Measurements from ENCODE around the gene DCTN2.
"Not testable (repeated sequence)": the region's sequence is repeated elsewhere in the genome, so short reads cannot be mapped to it uniquely, and the experiment has no call there.

DCTN2 gene

GRCh38 chr12:57515408-57515933 lies 31.5 kb downstream of the DCTN2 start:
- no peak for DNase-seq (ENCODE audit: low read depth)

GRCh38 chr12:57514720-57515407 lies 32.1 kb downstream of the DCTN2 start:
- DNase-seq (ENCODE audit: low read depth), result no peak

DNA sequence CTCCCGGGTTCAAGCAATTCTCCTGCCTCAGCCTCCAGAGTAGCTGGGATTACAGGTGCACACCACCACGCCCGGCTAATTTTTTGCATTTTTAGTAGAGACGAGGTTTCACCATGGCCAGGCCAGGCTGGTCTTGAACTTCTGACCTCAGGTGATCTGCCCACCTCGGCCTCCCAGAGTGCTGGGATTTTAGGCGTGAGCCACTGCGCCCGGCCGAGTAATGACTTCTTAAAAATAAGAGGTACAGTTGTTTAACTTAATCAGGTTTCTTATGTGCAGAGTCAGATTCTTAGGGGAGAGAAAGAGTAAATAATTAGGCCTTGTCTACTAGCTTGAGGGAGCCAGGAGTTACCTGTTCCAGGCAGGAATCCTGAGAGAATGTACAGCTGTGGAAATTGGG lies 32.7 kb downstream of the DCTN2 start:
- DNase-seq (ENCODE audit: low read depth), result not testable (repeated sequence)

GRCh38 chr12:57513677-57514076 lies 33.3 kb downstream of the DCTN2 start:
- DNase-seq (ENCODE audit: low read depth), result not testable (repeated sequence)

DNA sequence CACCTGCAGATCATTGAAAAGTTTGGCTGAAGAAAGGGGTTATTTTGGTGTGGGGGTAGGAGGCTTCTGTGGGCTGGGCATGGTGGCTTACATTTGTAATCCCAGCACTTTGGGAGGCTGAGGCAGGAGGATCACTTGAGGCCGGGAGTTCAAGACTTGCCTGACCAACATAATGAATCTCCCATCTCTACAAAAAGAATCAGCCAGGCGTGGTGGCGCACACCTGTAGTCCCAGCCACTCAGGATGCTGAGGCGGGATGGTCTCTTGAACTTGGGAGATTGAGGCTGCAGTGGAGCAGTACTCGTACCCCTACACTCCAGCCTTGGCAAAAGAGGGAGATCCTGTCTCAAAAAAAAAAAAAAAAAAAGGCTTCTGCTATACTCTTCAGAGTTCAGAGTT lies 33.7 kb downstream of the DCTN2 start:
- no peak for DNase-seq (ENCODE audit: low read depth)

DNA sequence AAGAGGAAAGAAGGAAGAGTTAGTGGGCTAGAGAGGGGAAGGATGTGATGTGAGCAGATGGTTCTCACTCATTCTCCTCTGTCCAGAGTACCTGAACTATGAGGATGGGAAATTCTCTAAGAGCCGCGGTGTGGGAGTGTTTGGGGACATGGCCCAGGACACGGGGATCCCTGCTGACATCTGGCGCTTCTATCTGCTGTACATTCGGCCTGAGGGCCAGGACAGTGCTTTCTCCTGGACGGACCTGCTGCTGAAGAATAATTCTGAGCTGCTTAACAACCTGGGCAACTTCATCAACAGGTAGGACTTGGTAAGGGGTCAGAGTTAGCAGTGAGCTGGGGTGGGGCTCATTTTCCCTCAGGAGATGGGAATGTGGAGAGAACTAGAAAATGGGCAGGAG lies 34.3 kb downstream of the DCTN2 start:
- no peak for DNase-seq (ENCODE audit: low read depth)

- DNase-seq (ENCODE audit: low read depth), result no peak
These were observed 35.2 kb downstream of the DCTN2 start for GRCh38 chr12:57511588-57512325.

- no peak for DNase-seq (ENCODE audit: low read depth)
These were observed 35.8 kb downstream of the DCTN2 start for GRCh38 chr12:57511161-57511560.

- DNase-seq (ENCODE audit: low read depth), result not testable (repeated sequence)
These were observed 39.2 kb downstream of the DCTN2 start for GRCh38 chr12:57507796-57508195.

GRCh38 chr12:57506541-57506940 lies 40.5 kb downstream of the DCTN2 start:
- not testable (repeated sequence) for DNase-seq (ENCODE audit: low read depth)

DNA sequence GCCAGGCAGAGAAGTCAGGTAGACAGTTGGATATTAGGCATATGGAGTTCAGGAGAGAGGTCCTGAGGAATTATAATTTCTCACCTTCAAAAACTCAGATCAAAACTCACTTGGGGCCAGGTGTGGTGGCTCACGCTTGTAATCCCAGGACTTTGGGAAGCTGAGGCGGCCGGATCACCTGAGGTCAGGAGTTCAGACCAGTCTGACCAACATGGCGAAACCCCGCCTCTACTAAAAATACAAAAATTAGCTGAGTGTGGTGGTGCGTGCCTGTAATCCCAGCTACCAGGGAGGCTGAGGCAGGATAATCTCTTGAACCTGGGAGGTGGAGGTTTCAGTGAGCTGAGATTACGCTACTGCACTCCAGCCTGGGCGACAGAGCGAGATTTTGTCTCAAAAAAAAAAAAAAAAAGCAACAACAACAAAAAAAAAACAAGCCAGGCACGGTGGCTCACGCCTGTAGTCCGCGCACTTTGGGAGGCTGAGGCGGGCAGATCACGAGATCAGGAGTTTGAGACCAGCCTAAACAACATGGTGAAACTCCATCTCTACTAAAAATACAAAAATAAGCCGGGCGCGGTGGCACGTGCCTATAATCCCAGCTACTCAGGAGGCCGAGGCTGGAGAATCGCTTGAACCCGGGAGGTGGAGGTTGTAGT lies 44.6 kb downstream of the DCTN2 start:
- not testable (repeated sequence) for DNase-seq (ENCODE audit: low read depth)

DNA sequence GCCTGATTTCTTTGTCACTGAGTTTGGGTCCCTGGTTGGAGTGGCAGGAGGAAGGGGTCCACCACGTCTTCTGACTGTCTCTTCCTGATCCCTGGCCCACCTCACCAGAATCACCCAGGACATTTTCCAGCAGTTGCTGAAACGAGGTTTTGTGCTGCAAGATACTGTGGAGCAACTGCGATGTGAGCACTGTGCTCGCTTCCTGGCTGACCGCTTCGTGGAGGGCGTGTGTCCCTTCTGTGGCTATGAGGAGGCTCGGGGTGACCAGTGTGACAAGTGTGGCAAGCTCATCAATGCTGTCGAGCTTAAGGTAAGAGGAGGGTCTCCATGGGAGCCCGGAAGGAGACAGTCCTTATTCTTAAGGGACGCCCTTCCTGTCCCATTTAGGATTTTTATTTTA lies 46.8 kb downstream of the DCTN2 start:
- DNase-seq (ENCODE audit: low read depth), result no peak

- DNase-seq (ENCODE audit: low read depth), result no peak
These were observed 48.4 kb downstream of the DCTN2 start for GRCh38 chr12:57498571-57498970.

DNA sequence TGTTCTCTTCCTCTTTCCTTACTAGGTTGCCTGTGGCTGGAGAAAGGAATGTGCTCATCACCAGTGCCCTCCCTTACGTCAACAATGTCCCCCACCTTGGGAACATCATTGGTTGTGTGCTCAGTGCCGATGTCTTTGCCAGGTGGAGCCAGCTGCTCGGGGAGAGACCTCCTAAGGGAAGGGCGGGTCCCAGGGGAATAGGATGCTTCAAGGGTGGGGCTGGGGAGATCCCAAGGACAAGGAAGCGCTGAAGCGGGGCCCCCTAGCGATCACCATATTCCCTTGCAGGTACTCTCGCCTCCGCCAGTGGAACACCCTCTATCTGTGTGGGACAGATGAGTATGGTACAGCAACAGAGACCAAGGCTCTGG lies 48.9 kb downstream of the DCTN2 start:
- no peak for DNase-seq (ENCODE audit: low read depth)

DNA sequence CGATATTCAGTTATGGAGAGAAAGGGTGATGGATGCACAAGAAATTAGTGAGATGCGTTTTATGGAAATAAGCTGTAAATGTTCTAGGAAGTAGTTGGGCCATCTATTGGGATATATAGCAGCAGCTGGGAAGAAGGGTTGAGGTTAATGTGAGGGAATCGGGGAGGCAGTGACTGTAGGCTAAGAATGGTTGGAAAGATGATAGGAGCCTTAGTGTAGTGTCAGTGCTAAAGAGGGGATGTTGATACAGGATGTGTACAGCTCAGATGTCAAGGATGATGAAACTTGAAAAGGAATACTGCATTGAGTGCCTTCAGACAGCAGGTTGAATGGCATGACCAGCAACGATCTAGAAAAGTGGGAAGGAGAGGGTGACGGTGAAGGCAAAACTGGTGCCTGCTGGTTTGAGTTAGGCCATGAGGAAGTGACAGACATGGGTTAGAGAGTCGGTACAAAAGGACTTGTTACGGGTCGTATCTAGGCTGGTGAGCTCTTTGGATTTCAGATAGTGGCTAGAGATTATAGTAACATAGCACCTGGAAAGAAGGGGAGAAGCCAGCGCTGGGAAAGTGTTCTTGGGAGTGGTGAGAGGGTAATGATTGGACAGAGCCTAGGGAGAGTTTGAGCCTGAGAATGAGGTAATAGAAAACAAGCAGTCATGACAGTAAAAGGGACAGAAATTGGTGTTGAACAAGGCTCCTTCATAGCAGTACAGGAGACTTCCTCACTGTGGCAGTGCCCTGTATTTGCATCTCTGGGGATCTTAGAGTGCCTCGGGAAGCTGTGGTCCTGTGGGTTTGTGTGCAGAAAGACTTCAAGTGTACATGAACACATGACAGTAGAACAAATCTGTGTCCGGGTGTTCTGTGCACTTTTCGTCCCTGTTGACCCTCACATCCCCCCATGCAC lies 49.5 kb downstream of the DCTN2 start:
- DNase-seq (ENCODE audit: low read depth), result no peak

DNA sequence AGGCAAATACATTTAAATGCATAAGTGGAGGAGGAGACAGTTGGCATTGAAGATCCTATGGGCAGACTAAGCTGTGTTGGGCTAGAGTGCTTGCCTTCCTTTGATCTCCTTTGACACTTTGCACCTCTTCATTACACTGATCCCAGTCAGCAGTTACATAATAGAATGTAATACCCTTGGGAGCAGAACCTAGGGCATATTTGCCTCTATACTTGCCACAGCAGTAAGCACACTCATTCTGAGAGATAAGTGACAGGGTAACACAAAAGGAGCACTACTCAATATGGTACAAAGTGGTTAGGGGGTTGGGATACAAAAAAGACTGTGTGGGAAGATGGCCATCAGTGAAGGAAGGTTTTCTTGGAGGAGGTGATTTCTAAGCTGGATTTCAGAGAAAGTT lies 50.2 kb downstream of the DCTN2 start:
- no peak for DNase-seq (ENCODE audit: low read depth)

DNA sequence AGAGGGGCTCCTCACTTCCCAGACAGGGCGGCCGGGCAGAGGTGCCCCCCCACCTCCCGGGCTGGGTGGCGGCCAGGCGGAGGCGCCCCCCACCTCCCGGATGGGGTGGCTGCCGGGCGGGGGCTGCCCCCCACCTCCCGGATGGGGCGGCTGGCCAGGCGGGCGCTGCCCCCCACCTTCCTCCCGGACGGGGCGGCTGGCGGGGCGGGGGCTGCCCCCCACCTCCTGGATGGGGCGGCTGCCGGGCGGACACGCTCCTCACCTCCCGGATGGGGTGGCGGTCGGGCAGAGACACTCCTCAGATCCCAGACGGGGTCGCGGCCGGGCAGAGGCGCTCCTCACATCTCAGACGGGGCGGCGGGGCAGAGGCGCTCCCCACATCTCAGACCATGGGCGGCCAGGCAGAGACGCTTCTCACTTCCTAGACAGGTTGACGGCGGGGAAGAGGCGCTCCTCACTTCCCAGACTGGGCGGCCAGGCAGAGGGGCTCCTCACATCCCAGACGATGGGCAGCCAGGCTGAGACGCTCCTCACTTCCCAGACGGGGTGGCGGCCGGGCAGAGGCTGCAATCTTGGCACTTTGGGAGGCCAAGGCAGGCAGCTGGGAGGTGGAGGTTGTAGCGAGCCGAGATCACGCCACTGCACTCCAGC lies 51.8 kb downstream of the DCTN2 start:
- DNase-seq (ENCODE audit: low read depth), result not testable (repeated sequence)

DNA sequence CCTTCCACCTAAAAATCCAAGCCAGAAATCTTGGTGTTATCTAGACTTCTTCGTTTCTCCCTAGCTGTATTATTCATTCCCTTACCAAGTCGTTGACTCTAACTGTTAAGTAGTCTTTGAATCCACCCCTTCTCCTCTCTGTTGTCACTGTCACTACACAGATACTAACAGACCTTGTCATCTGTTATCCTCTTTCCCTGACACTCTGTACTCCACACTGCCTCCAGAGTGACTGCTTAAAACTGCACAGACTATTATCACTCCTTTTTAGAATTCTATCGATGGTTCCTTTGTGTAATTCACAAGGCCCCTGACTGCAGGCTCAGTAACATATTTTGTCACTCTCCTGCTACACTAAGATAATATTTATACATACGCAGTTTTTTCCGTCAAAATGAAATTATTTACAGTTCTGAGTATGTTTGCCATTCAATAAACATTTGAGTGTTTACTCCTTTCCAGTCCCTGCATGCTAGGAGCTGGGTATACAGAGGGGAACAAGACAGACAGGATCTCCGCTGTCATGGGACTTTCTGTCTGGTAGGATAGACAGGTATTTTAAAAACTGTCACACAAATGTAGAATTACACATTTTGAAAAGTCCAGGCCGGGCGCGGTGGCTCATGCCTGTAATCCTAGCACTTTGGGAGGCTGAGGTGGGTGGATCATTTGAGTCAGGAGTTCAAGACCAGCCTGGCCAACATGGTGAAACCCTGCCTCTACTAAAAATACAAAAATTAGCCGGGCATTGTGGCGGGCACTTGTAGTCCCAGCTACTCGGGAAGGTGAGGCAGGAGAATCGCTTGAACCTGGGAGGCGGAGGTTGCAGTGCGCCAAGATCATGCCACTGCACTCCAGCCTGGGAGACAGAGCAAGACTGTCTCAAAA lies 55.4 kb downstream of the DCTN2 start:
- DNase-seq (ENCODE audit: low read depth), result no peak

GRCh38 chr12:57490126-57490525 lies 56.9 kb downstream of the DCTN2 start:
- no peak for DNase-seq (ENCODE audit: low read depth)

- DNase-seq (ENCODE audit: low read depth), result no peak
These were observed 57.8 kb downstream of the DCTN2 start for GRCh38 chr12:57489157-57489641.
